ENCODE data around the gene EXOC4. TPM values are rescaled to one million over a fixed set of nuclear protein-coding genes. Genes with fewer than 3 reads are reported as not detected.

EXOC4 gene
- total and polyA plus RNA-seq, 2 of the 8 experiments (the other 6 are each of a cell fraction or from before 2014, with no cell fraction given) = 27.0 to 67.3 TPM

DNA sequence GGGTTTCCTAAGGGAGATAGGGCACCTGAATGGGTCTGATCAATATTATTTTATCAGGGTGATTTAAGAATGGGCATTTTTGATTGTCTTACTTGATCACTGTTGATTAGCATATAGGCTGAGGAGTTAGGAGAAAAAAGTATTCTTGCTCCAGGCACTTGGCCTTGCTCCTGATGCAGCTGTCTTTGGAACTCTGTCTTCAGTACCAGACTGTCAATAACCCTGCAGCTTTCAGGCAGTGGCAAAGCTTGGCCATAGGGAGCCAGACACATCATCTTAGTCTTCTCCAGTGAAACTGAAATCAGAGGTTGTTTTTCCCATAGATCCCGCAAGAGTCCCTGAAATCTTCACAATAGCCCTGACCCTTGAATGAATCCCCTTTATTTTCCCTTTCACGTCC is 47.2 kb downstream of the EXOC4 start:
- Histone ChIP-seq H3K79me2 (ENCODE audit: control insufficient read depth in 1 of 2, insufficient read depth in 2 of 2, low read length in 2 of 2) (peaks cover 0 to 22% of the 10 kb centered on the region in 2 experiments; a peak in 2 of 4 replicates), H3K4ac (replicated peaks; ENCODE audit: insufficient read length, low read depth, low read length) (no peak overlapping the region), H3K23me2 (ENCODE audit: low read depth, low read length) (no peaks in the 10 kb centered on the region), H2BK12ac (ENCODE audit: low read depth, low read length) (no peak overlapping the region), H4K8ac (ENCODE audit: extremely low read depth, insufficient read depth, low read length) (no peak overlapping the region), H3K4me1 (replicated peaks in 1 of 4; ENCODE audit: control insufficient read depth in 3 of 4, insufficient read depth in 4 of 4, low read length in 3 of 4) (peaks cover 0 to 4% (median 0%) of the 10 kb centered on the region in 4 experiments; a peak in 1 of 7 replicates), H2AFZ (ENCODE audit: low read length) (no peak overlapping the region), H2BK15ac (ENCODE audit: low read length) (no peak overlapping the region), H3K79me1 (ENCODE audit: low read depth, low read length) (peaks cover 6% of the 10 kb centered on the region; the same call in 1 of the 2 replicates), H2AK5ac (ENCODE audit: low read depth, low read length) (no peak overlapping the region), H3K27me3 (replicated peaks in 1 of 4; ENCODE audit: control insufficient read depth in 3 of 4, extremely low read depth in 1 of 4, insufficient read depth in 3 of 4, low read length in 3 of 4) (no peaks in the 10 kb centered on the region), H4K5ac (ENCODE audit: insufficient read length, low read depth, low read length) (no peak overlapping the region), H3K27ac (ENCODE audit: low read depth, low read length) (no peak overlapping the region), H3K4me2 (ENCODE audit: insufficient read depth in 1 of 2, low read depth in 2 of 2, low read length in 2 of 2) (no peak overlapping the region), H4K91ac (replicated peaks; ENCODE audit: insufficient read length, low read length) (no peak overlapping the region), H2BK5ac (ENCODE audit: low read depth, low read length) (no peak overlapping the region), H3K4me3 (ENCODE audit: extremely low read depth in 1 of 4, insufficient read depth in 2 of 4, low read depth in 3 of 4, low read length in 4 of 4) (no peak overlapping the region), H2BK20ac (ENCODE audit: low read length) (no peak overlapping the region), H3K14ac (ENCODE audit: insufficient read length) (no peak overlapping the region), H3K36me3 (ENCODE audit: control insufficient read depth in 2 of 4, insufficient read depth in 4 of 4, low read length in 3 of 4) (no peaks in the 10 kb centered on the region), H2BK120ac (replicated peaks; ENCODE audit: low read depth, low read length) (no peak overlapping the region), H3K9ac (replicated peaks in 1 of 4; ENCODE audit: extremely low read depth in 1 of 4, low read depth in 3 of 4, low read length in 3 of 4) (no peak overlapping the region), H3K56ac (replicated peaks; ENCODE audit: insufficient read length, low read depth, low read length) (no peak overlapping the region), H3K23ac (ENCODE audit: insufficient read length) (no peak overlapping the region), H3K18ac (ENCODE audit: extremely low read depth, low read length) (no peak overlapping the region), H4K20me1 (replicated peaks in 1 of 2; ENCODE audit: control insufficient read depth in 1 of 2, insufficient read depth in 2 of 2, low read length in 2 of 2) (peaks cover 0 to 3% of the 10 kb centered on the region in 2 experiments), H3K9me3 (ENCODE audit: insufficient read depth in 2 of 2, low read depth in 1 of 2, low read length in 1 of 2) (no peaks in the 10 kb centered on the region)
- TF ChIP-seq SIN3A (conservative IDR thresholded peaks at IDR 0.05 in 1 of 2, IDR thresholded peaks at IDR 0.05 in 1 of 2; ENCODE audit: low read depth in 1 of 2, low read length in 2 of 2) (no peak), SUZ12 (IDR thresholded peaks at IDR 0.05; ENCODE audit: low read length) (no peak), HDAC2 (IDR thresholded peaks at IDR 0.05; ENCODE audit: borderline replicate concordance in 1 of 2, low read depth in 2 of 2, low read length in 2 of 2) (no peak), NANOG (IDR thresholded peaks at IDR 0.05; ENCODE audit: insufficient read depth, low read depth, low read length, poor library complexity, severe bottlenecking) (no peak), NRF1 (IDR thresholded peaks at IDR 0.05; ENCODE audit: low read depth, low read length) (no peak), SIRT6 (IDR thresholded peaks at IDR 0.05; ENCODE audit: low read length) (no peak), MAX (IDR thresholded peaks at IDR 0.05) (no peak), YY1 (IDR thresholded peaks at IDR 0.05; ENCODE audit: low read depth, low read length) (no peak), CHD2 (IDR thresholded peaks at IDR 0.05; ENCODE audit: low read length) (no peak), ASH2L (IDR thresholded peaks at IDR 0.05; ENCODE audit: low read length) (no peak)
- TF ChIP-seq, protein P1, sequence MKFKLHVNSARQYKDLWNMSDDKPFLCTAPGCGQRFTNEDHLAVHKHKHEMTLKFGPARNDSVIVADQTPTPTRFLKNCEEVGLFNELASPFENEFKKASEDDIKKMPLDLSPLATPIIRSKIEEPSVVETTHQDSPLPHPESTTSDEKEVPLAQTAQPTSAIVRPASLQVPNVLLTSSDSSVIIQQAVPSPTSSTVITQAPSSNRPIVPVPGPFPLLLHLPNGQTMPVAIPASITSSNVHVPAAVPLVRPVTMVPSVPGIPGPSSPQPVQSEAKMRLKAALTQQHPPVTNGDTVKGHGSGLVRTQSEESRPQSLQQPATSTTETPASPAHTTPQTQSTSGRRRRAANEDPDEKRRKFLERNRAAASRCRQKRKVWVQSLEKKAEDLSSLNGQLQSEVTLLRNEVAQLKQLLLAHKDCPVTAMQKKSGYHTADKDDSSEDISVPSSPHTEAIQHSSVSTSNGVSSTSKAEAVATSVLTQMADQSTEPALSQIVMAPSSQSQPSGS (IDR thresholded peaks at IDR 0.05; ENCODE audit: low read length) = no peak
- CTCF ChIA-PET (ENCODE audit: partially characterized antibody) = interaction anchor here (0.8 kb wide), 1 partner anchor 11 kb away, joined by 3 read pairs; no protein-coding TSS in a partner anchor
- DNase-seq (ENCODE audit: low read depth in 1 of 2, low spot score in 2 of 2) (no peak), FAIRE-seq (no peak)
- POLR2A ChIA-PET (ENCODE audit: partially characterized antibody) = no interaction called here
- 95% methylated on average over 2 of the region's 2 CpGs; no CpG with 5 or more reads in 1 of the 2 experiments for WGBS, 2 experiments (ENCODE audit: extremely low coverage in 1 of 2, insufficient coverage in 1 of 2, insufficient read length in 1 of 2, insufficient replicate concordance in 2 of 2, low coverage in 1 of 2, low lambda C conversion rate in 2 of 2, missing lambda C conversion rate in 1 of 2)
